Measurements from ENCODE around the gene SPRN.
"Not testable (repeated sequence)": the region's sequence is repeated elsewhere in the genome, so short reads cannot be mapped to it uniquely, and the experiment has no call there.

Gene SPRN

GRCh38 chr10:133424601-133425000, at the start of gene SPRN:
Gene SPRN (minus strand): TSS chr10:133424625. CDS start chr10:133423681, 944 bp downstream.
- DNase-seq (ENCODE audit: low spot score): not testable (repeated sequence)

- no peak for DNase-seq (ENCODE audit: low spot score)
These were observed 49.6 kb upstream of the SPRN start for GRCh38 chr10:133474027-133474426.

- no peak for DNase-seq (ENCODE audit: low spot score)
These were observed 48.8 kb upstream of the SPRN start for GRCh38 chr10:133473270-133473669.

- no peak for DNase-seq (ENCODE audit: low spot score)
These were observed 47.1 kb upstream of the SPRN start for GRCh38 chr10:133471300-133472109.

GRCh38 chr10:133469205-133469604, 44.8 kb upstream of the SPRN start:
- not testable (repeated sequence) for DNase-seq (ENCODE audit: low spot score)

GRCh38 chr10:133467286-133467911, 43.0 kb upstream of the SPRN start:
- no peak for DNase-seq (ENCODE audit: low spot score)

- no peak for DNase-seq (ENCODE audit: low spot score)
These were observed 42.4 kb upstream of the SPRN start for GRCh38 chr10:133466683-133467275.

- no peak for DNase-seq (ENCODE audit: low spot score)
These were observed 41.6 kb upstream of the SPRN start for GRCh38 chr10:133465950-133466474.

- DNase-seq (ENCODE audit: low spot score): no peak
These were observed 40.9 kb upstream of the SPRN start for GRCh38 chr10:133465191-133465949.

GRCh38 chr10:133464582-133465031, 40.2 kb upstream of the SPRN start:
- DNase-seq (ENCODE audit: low spot score): no peak

- no peak for DNase-seq (ENCODE audit: low spot score)
These were observed 38.3 kb upstream of the SPRN start for GRCh38 chr10:133462512-133463305.

GRCh38 chr10:133461841-133462240, 37.4 kb upstream of the SPRN start:
- no peak for DNase-seq (ENCODE audit: low spot score)

- no peak for DNase-seq (ENCODE audit: low spot score)
These were observed 36.6 kb upstream of the SPRN start for GRCh38 chr10:133461027-133461426.

- no peak for DNase-seq (ENCODE audit: low spot score)
These were observed 35.9 kb upstream of the SPRN start for GRCh38 chr10:133460208-133460769.

GRCh38 chr10:133459454-133460207, 35.2 kb upstream of the SPRN start:
- DNase-seq (ENCODE audit: low spot score): no peak

GRCh38 chr10:133458710-133459453, 34.5 kb upstream of the SPRN start:
- DNase-seq (ENCODE audit: low spot score): no peak

- no peak for DNase-seq (ENCODE audit: low spot score)
These were observed 33.7 kb upstream of the SPRN start for GRCh38 chr10:133458021-133458709.

- DNase-seq (ENCODE audit: low spot score): no peak
These were observed 32.8 kb upstream of the SPRN start for GRCh38 chr10:133457100-133457841.
